Caco-2 (cell line): ENCODE data around the gene SDS. TPM values are rescaled to one million over a fixed set of nuclear protein-coding genes. Genes with fewer than 3 reads are reported as not detected.
"Not testable (repeated sequence)": the region's sequence is repeated elsewhere in the genome, so short reads cannot be mapped to it uniquely, and the experiment has no call there.

Source experiments
- BruUV-seq: library from RNA; stranded (reverse); fragments of 400-500 nt; replicated peaks from 2 replicates; lab custom pipeline; 2021; lab: Mats Ljungman, UMichigan
- CTCF ChIA-PET: fragments of 300-600 bp; sonication (Branson Sonifier 250); formaldehyde crosslinking; loops from one replicate; lab custom pipeline; 2022; ENCODE audit warnings: antibody characterized with exemption; lab: Charles Lee
- POLR2A ChIA-PET: fragments of 300-600 bp; sonication (Branson Sonifier 250); formaldehyde crosslinking; loops from one replicate; lab custom pipeline; 2022; ENCODE audit warnings: antibody characterized with exemption; lab: Charles Lee
- DNase-seq, 2 experiments: peaks; one replicate each; pipeline versions ENCODE4 v3.0.0 to v3.0.0-alpha.2; 2020 to 2022
- H3K27me3 ChIP-seq: replicated peaks from 2 replicates; pipeline ENCODE4 v1.6.0; 2011; ENCODE audit warnings: low read length; ENCODE audit not compliant: control insufficient read depth, insufficient read depth
- H3K36me3 ChIP-seq: 2 replicates; pipeline ENCODE4 v1.5.1; 2011; ENCODE audit warnings: low read length; ENCODE audit not compliant: control insufficient read depth, insufficient read depth
- H3K4me1 ChIP-seq: fragments of 250-450 bp; sonication (Bioruptor Pico); 2 replicates; pipeline ENCODE4 v1.5.1; 2020; ENCODE audit warnings: mild to moderate bottlenecking
- H3K4me3 ChIP-seq: 2 replicates; pipeline ENCODE4 v1.5.1; 2011; ENCODE audit warnings: low read depth, mild to moderate bottlenecking, control low read depth, low read length
- H3K9me3 ChIP-seq: fragments of 250-450 bp; sonication (Bioruptor Pico); 2 replicates; pipeline ENCODE4 v1.5.1; 2020; ENCODE audit warnings: mild to moderate bottlenecking, moderate library complexity
- H3K27ac Mint-ChIP-seq: one replicate; pipeline ENCODE4 v1.8.0; 2022; ENCODE audit warnings: mixed read lengths; ENCODE audit not compliant: unreplicated experiment
- H3K27me3 Mint-ChIP-seq: one replicate; pipeline ENCODE4 v1.8.0; 2022; ENCODE audit warnings: mixed read lengths; ENCODE audit not compliant: insufficient read depth, unreplicated experiment
- H3K36me3 Mint-ChIP-seq: one replicate; pipeline ENCODE4 v1.8.0; 2022; ENCODE audit warnings: mild to moderate bottlenecking, mixed read lengths; ENCODE audit not compliant: insufficient read depth, unreplicated experiment
- H3K4me1 Mint-ChIP-seq: one replicate; pipeline ENCODE4 v1.8.0; 2022; ENCODE audit warnings: low read depth, mixed read lengths; ENCODE audit not compliant: unreplicated experiment
- H3K4me3 Mint-ChIP-seq: one replicate; pipeline ENCODE4 v1.8.0; 2022; ENCODE audit warnings: mild to moderate bottlenecking, moderate library complexity, mixed read lengths; ENCODE audit not compliant: unreplicated experiment
- H3K9me3 Mint-ChIP-seq: one replicate; pipeline ENCODE4 v1.8.0; 2022; ENCODE audit warnings: mixed read lengths; ENCODE audit not compliant: unreplicated experiment
- intact Hi-C: fragments of 100-400 bp; cut with micrococcal nuclease; formaldehyde crosslinking; loops from one replicate; pipeline ENCODE4 v1.10.0; 2022; ENCODE audit not compliant: unreplicated experiment
- total RNA-seq: library from RNA; stranded (reverse); gene quantifications from 2 replicates; pipeline ENCODE4 v1.2.3, GENCODE V29; 2022
- TF ChIP-seq, protein P1 (sequence below), 2 experiments: fragments of 200-600 bp in 1 of 2; IDR thresholded peaks; 1 replicate in 1 of 2; 2 replicates in 1 of 2; pipeline versions ENCODE4 v1.5.1 to v1.8.0; 2011 to 2022; ENCODE audit warnings: antibody characterized with exemption in 1 of 2, control low read depth in 1 of 2, inconsistent platforms in 1 of 2, low read depth in 1 of 2, low read length in 1 of 2, mild to moderate bottlenecking in 1 of 2, moderate library complexity in 1 of 2; ENCODE audit not compliant: insufficient read depth in 1 of 2, severe bottlenecking in 1 of 2, unreplicated experiment in 1 of 2

The SDS gene
- total RNA-seq, 1 experiment from 2014 or later: not detected

DNA sequence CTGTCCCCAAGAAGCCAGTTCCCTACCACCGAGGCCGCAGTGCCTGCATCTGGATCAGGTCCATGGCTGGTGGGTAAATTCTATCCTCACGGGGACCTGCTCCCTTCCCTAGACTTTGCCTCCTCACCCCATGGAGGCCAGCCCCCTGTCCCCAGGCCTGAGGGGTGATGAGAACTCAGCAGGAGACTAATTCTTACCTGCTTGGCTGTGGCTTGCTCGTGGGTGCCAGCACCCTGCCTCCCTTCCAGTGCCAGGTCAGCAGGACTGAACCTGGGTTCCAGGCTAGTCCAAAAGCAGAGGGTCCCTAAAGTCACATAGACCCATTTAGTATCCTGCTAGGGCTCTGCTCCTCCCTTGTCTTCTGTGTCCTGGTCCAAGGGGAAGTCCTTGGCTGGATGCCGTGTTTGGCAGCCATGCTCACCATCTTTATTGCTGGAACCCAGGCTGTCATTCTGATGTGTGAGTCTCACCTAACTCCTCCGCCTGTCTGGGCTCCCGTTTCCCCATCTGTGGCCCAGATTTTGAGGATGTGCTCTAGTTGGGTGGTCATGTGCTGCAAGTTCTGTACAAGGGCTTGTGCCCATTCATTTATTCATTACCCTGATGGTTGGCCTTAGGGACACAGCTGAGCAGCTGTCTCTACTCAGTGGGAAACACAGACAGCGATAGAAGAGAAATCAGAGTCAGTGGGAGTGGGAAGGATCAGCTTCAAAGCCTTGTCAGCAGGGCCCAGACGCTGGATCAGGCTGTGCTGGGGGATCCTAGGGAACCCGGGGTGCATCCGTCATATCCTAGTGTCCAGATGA lies 44.4 kb downstream of the SDS start:
- no TSS peak for BruUV-seq
- intact Hi-C loops: loop anchor here (2.0 to 5.0 kb wide), 2 partner anchors 47 to 162 kb away; no protein-coding TSS in a partner anchor
- no peaks in the 10 kb centered on the region for H3K27me3 ChIP-seq
- H3K4me1 Mint-ChIP-seq: peaks cover 13% of the 10 kb centered on the region
- H3K4me3 ChIP-seq: peak overlapping the region; percentile 76
- peaks cover 10% of the 10 kb centered on the region for H3K4me1 ChIP-seq
- H3K4me3 Mint-ChIP-seq: peak overlapping the region; percentile 78
- H3K27ac Mint-ChIP-seq: peak overlapping the region; percentile 14
- no peaks in the 10 kb centered on the region for H3K9me3 Mint-ChIP-seq
- no peaks in the 10 kb centered on the region for H3K9me3 ChIP-seq
- no peaks in the 10 kb centered on the region for H3K36me3 ChIP-seq
- peaks cover 8% of the 10 kb centered on the region for H3K36me3 Mint-ChIP-seq
- no peaks in the 10 kb centered on the region for H3K27me3 Mint-ChIP-seq
- DNase-seq: no peak
- TF ChIP-seq, protein P1, sequence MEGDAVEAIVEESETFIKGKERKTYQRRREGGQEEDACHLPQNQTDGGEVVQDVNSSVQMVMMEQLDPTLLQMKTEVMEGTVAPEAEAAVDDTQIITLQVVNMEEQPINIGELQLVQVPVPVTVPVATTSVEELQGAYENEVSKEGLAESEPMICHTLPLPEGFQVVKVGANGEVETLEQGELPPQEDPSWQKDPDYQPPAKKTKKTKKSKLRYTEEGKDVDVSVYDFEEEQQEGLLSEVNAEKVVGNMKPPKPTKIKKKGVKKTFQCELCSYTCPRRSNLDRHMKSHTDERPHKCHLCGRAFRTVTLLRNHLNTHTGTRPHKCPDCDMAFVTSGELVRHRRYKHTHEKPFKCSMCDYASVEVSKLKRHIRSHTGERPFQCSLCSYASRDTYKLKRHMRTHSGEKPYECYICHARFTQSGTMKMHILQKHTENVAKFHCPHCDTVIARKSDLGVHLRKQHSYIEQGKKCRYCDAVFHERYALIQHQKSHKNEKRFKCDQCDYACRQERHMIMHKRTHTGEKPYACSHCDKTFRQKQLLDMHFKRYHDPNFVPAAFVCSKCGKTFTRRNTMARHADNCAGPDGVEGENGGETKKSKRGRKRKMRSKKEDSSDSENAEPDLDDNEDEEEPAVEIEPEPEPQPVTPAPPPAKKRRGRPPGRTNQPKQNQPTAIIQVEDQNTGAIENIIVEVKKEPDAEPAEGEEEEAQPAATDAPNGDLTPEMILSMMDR (IDR thresholded peaks at IDR 0.05; ENCODE audit: insufficient read depth in 1 of 2, low read depth in 1 of 2, low read length in 1 of 2, severe bottlenecking in 1 of 2, unreplicated experiment in 1 of 2): no peak
- CTCF ChIA-PET: no interaction called here
- POLR2A ChIA-PET: no interaction called here

DNA sequence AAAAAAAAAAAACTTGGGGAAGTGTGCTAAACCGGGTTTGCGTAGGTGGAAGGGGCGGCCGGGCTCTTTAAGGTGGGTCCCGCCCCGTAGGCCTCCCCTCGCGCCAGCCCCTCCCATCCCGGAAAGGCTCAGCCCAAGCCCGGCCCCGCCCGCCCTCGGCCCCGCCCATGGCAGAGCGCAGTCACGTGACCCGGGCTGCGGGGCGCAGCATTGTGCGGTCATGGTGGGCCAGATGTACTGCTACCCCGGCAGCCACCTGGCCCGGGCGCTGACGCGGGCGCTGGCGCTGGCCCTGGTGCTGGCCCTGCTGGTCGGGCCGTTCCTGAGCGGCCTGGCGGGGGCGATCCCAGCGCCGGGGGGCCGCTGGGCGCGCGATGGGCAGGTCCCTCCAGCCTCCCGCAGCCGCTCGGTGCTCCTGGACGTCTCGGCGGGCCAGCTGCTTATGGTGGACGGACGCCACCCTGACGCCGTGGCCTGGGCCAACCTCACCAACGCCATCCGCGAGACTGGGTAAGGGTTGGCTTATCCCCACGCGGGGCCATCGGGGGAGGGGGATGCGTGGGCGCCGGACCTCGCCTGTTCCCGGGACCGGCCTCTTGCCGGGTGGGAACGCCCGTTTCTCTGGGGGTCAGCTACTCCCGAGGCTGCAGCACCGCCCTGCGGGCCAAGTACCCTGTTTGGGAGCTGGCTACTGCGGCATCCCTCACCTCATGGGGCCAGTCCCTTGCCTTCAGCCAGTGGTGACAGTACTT lies 45.1 kb downstream of the SDS start, which contains the start of gene PLBD2:
TSS of gene PLBD2 (plus strand) at position 207 of the 752 bp plus-strand sequence. CDS start at position 221, 14 bp downstream.
- Histone ChIP-seq H3K27me3 (no peaks in the 10 kb centered on the region), H3K4me3 (peak within 1 kb of the TSS; percentile 76), H3K36me3 (no peaks in the 10 kb centered on the region), H3K4me1 (peaks cover 10% of the 10 kb centered on the region), H3K9me3 (no peaks in the 10 kb centered on the region)
- Mint-ChIP-seq H3K9me3 (no peaks in the 10 kb centered on the region), H3K27me3 (no peaks in the 10 kb centered on the region), H3K27ac (peak within 1 kb of the TSS; percentile 14), H3K4me1 (peaks cover 13% of the 10 kb centered on the region), H3K36me3 (peaks cover 8% of the 10 kb centered on the region), H3K4me3 (peak within 1 kb of the TSS; percentile 78)
- intact Hi-C loops: loop anchor here (1.0 to 5.0 kb wide), 3 partner anchors 23 to 161 kb away; partner anchors contain the start of gene SLC8B1
- BruUV-seq: no TSS peak
- peak; percentile 94 to 95 for DNase-seq
- CTCF ChIA-PET: interaction anchor here (1.2 kb wide), 1 partner anchor 67 kb away, joined by 3 read pairs; no protein-coding TSS in a partner anchor
- TF ChIP-seq, protein P1 (IDR thresholded peaks at IDR 0.05; ENCODE audit: insufficient read depth in 1 of 2, low read depth in 1 of 2, low read length in 1 of 2, severe bottlenecking in 1 of 2, unreplicated experiment in 1 of 2): no peak
- POLR2A ChIA-PET: interaction anchor here (0.6 kb wide), 1 partner anchor 135 kb away, joined by 7 read pairs; no protein-coding TSS in a partner anchor

DNA sequence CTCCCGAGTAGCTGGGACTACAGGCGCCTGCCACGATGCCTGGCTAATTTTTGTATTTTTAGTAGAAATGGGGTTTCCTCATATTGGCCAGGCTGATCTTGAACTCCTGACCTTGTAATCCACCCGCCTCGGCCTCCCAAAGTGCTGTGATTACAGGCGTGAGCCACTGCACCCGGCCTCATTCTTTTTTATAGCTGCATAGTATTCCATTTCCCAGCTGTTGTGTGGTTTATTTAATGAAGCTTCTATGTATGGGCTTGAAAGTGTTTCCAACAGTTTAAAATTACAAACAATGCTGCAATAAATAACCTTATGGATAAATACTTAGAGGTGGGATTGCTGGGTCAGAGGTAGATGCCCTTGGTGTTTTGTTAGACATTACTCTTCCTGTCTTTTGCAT lies 49.5 kb downstream of the SDS start:
- H3K36me3 Mint-ChIP-seq, intact Hi-C loops, H3K4me3 ChIP-seq, H3K27ac Mint-ChIP-seq, H3K9me3 ChIP-seq, H3K9me3 Mint-ChIP-seq, H3K27me3 ChIP-seq, H3K27me3 Mint-ChIP-seq, H3K4me3 Mint-ChIP-seq, CTCF ChIA-PET, BruUV-seq, POLR2A ChIA-PET, H3K36me3 ChIP-seq, DNase-seq: not testable (repeated sequence)
- peaks cover 13% of the 10 kb centered on the region for H3K4me1 Mint-ChIP-seq
- peaks cover 10% of the 10 kb centered on the region for H3K4me1 ChIP-seq
